ENCODE measurements around the gene CLASP2.
"Not testable (repeated sequence)": the region's sequence is repeated elsewhere in the genome, so short reads cannot be mapped to it uniquely, and the experiment has no call there.

CLASP2 gene

GRCh38 chr3:33717866-33718594 is at the start of gene CLASP2:
Gene CLASP2, minus strand, starts transcription at chr3:33718254. Its CDS starts 252 bp downstream, at chr3:33718002.
- peak in 57 of 58 donors; percentile 19 to 82 (median 72) for DNase-seq

GRCh38 chr3:33758864-33759263 is 40.8 kb upstream of the CLASP2 start:
- no peak for DNase-seq

GRCh38 chr3:33758281-33758680 is 40.2 kb upstream of the CLASP2 start:
- DNase-seq, result no peak

- DNase-seq, result not testable (repeated sequence)
Measured at GRCh38 chr3:33754391-33754790, 36.3 kb upstream of the CLASP2 start.

- no peak for DNase-seq
Measured at GRCh38 chr3:33751336-33751735, 33.3 kb upstream of the CLASP2 start.

GRCh38 chr3:33750211-33750548 is 32.1 kb upstream of the CLASP2 start:
- DNase-seq, result no peak

GRCh38 chr3:33749546-33750210 is 31.6 kb upstream of the CLASP2 start:
- DNase-seq, result no peak

- no peak for DNase-seq
Measured at GRCh38 chr3:33746416-33747116, 28.5 kb upstream of the CLASP2 start.

- DNase-seq, result no peak
Measured at GRCh38 chr3:33737146-33737545, 19.1 kb upstream of the CLASP2 start.

GRCh38 chr3:33732394-33732793 is 14.3 kb upstream of the CLASP2 start:
- DNase-seq, result no peak

- no peak for DNase-seq
Measured at GRCh38 chr3:33729993-33730392, 11.9 kb upstream of the CLASP2 start.

GRCh38 chr3:33724256-33724655 is 6.2 kb upstream of the CLASP2 start:
- DNase-seq, result no peak

- no peak for DNase-seq
Measured at GRCh38 chr3:33722626-33723370, 4.7 kb upstream of the CLASP2 start.

- DNase-seq, result no peak
Measured at GRCh38 chr3:33722191-33722590, 4.1 kb upstream of the CLASP2 start.

GRCh38 chr3:33718595-33718907 is 497 bp upstream of the CLASP2 start:
- peak in 1 of 58 donors; percentile 9 for DNase-seq

- DNase-seq, result peak in 16 of 58 donors; percentile 7 to 66 (median 39)
Measured at GRCh38 chr3:33717616-33717865, 513 bp downstream of the CLASP2 start.

GRCh38 chr3:33716227-33716626 is 1.8 kb downstream of the CLASP2 start:
- DNase-seq, result peak in 1 of 58 donors; percentile 1

GRCh38 chr3:33711100-33711499 is 7.0 kb downstream of the CLASP2 start:
- DNase-seq, result no peak

- no peak for DNase-seq
Measured at GRCh38 chr3:33706056-33706455, 12.0 kb downstream of the CLASP2 start.

- DNase-seq, result no peak
Measured at GRCh38 chr3:33704891-33705290, 13.2 kb downstream of the CLASP2 start.

GRCh38 chr3:33699275-33699674 is 18.8 kb downstream of the CLASP2 start:
- no peak for DNase-seq

- no peak for DNase-seq
Measured at GRCh38 chr3:33694944-33695343, 23.1 kb downstream of the CLASP2 start.
